Epithelial cell of esophagus (primary cell): ENCODE results near the gene GPR3.
"Not testable (repeated sequence)": the region's sequence is repeated elsewhere in the genome, so short reads cannot be mapped to it uniquely, and the experiment has no call there.

Experiments
- DNase-seq: peaks from one replicate; pipeline ENCODE4 v3.0.0; 2010; ENCODE audit warnings: low read depth
- H3K4me3 ChIP-seq: 2 replicates; pipeline ENCODE4 v1.5.1; 2011; ENCODE audit warnings: mild to moderate bottlenecking, low read length, control low read depth
- CTCF ChIP-seq: IDR thresholded peaks from 2 replicates; pipeline ENCODE4 v1.5.1; 2011; ENCODE audit warnings: low read depth, mild to moderate bottlenecking, low read length, control low read depth, inconsistent platforms; ENCODE audit not compliant: insufficient read depth; ENCODE audit errors: missing control alignments

Gene GPR3

DNA sequence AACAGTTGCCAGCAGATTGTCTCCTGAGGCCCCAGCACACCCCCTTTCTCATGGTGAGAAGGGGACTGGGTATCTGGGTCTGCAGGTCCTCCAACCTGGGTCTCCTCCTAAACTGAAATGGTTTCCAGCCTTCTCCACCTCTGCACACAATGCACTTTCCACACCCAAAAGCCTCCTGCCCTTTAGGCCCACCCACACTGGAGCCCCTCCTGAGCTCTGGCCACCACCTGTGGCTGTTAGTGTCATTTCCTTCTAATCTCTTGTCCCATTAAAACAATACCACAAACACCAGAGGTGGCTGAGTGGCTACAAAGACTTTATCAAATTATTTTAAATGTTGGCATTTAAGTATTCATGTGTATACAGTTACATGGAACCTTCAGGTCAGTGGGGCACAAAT lies 11.5 kb downstream of the GPR3 start:
- no peak for TF ChIP-seq CTCF
- no peak for DNase-seq
- no peak overlapping the region for H3K4me3 ChIP-seq

DNA sequence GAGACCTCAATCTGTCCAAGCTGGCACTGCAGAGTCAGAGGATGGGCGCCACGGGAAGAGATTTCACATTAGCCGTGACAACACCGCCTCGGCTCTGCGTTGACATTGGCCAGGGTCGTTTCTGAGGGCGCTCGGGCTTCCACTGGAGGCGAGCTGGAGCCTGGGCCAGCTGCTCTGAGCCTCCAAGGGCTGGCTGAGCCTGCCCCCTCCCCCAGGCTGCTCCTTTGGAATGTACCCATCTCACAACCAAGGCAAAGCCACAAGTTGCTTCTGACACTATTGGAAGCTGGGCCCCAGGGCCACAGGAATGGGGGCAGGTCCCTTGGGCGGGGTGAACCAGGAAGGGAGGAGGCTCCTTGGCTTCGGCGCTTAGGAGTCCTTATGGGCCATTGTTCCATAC lies 12.7 kb downstream of the GPR3 start:
- no peak for DNase-seq
- no peak overlapping the region for H3K4me3 ChIP-seq
- TF ChIP-seq CTCF: no peak

DNA sequence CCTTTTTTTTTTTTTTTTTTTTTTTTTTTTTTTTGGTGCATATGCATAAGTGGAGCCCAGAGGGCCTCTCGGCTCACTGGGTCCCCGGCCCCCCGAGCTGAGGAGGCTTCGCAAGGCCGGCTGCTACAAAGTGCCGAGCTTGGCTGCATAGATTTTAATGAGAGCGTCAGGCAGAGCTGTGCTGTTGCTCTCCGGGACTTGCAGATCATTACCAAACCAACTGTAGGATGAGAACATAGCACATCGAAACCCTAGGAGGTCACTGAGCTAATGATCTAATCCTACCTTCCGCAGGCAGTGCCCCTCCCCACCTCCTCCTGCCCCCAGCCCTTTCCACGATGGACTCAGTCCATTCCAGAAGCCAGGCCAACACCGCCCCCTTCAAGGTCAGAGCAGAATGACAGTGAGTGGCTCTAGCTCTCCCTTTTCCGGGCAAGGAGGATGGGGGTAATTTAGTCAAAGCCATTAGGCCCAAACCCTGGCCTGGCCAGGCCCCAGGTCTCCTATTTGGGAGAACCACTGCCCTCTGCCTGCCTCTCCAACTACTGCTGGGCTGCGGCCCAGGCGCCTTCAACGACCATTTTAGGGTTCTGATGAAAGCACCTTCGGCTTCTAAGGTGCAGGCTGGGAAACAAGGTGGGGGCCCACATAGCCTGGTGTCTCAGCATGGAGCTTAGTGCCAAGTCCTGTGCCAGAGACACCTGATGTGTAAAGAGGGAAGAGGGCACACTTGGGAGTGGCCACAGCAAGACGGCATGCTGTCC lies 13.4 kb downstream of the GPR3 start:
- DNase-seq, H3K4me3 ChIP-seq: not testable (repeated sequence)
- TF ChIP-seq CTCF: peak; percentile 6

- no peak overlapping the region for H3K4me3 ChIP-seq
- DNase-seq: no peak
- no peak for TF ChIP-seq CTCF
These were observed 13.9 kb downstream of the GPR3 start for GRCh38 chr1:27406362-27406680.

GRCh38 chr1:27406791-27407190 lies 14.4 kb downstream of the GPR3 start:
- H3K4me3 ChIP-seq, DNase-seq: not testable (repeated sequence)

DNA sequence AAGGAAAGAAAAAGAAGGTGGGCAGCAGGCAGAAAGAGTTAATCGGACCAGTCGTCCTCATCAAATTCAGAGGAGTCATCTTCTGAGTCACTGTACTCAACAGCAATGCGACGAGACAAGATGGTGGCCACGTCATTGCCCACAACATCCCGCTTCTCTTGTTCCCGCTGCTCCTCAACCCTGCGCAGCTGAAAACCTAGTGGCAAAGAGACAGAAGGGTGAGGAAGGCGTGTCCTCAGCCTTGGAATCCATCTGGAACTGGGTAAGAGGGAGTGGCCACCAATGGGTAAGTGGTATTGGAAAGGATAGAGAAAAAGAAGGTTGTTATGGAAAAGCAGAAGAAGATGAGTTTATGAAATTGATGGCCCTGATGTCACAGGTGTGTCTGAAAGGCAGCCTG lies 15.7 kb downstream of the GPR3 start:
- TF ChIP-seq CTCF: no peak
- DNase-seq: peak; percentile 60
- no peak overlapping the region for H3K4me3 ChIP-seq

DNA sequence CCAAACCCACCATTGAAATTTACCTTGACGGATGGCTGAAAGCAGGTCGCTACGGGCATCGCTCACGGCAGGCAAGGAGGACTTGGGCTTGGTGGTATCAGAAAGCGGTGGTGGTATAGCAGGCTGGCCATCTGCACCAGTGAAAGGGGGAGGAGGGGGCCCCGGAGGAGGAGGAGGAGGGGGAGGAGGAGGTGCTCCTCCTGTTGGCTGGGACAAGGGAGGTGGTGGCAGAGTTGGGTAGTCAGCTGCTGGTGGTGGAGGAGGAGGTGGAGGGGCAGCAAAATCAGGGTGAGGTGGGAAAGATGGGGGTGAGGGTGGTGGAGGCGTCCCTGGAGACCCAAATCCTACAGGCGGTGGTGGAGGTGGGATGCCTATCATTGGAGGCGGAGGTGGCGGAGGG lies 17.2 kb downstream of the GPR3 start:
- H3K4me3 ChIP-seq: no peak overlapping the region
- no peak for DNase-seq
- TF ChIP-seq CTCF: no peak
